HG03460 (cell line): ENCODE results near the gene TCTA.

ENCODE experiments used
- ATAC-seq: cut with Tn5 transposase; IDR thresholded peaks from one replicate; pipeline ENCODE4 v1.9.1; 2021; ENCODE audit not compliant: unreplicated experiment

TCTA gene

GRCh38 chr3:49456466-49456865, 44.2 kb downstream of the TCTA start:
- no peak for ATAC-seq

DNA sequence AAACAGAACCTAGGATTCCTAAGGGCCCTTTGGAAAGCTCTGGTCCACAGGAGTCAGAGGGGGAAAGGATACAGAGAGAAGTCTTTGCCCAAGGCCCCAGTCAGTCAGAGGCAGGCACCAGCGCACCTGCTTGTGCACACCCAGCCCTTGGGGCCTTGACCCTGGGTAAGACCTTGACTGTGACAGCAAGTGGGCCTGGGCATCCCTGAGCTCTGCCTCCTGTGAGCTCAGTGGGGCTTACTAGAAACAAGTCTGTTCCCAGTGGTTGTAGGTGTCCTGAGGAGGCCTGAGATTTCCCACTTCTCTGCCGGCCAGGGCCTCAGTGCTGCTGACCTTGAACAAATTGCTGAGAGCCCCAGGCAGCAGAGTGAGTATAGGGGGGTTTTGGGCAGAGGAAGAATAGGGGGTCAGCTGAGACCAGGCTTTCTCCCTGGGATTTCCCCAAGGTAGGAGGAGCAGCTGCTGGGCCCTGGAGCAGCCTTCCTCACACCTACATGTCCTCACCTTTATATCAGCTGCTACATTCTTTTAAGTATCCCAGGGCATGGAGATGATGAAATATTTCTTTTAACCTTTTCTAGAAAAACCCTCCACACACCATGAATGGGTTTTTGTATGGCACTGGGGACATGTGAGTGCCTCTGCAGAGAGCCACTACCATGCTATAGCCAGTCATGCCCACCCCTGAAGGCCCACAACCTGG, 48.1 kb downstream of the TCTA start:
- ATAC-seq, result no peak

GRCh38 chr3:49460956-49461355, 48.7 kb downstream of the TCTA start:
- ATAC-seq, result no peak

DNA sequence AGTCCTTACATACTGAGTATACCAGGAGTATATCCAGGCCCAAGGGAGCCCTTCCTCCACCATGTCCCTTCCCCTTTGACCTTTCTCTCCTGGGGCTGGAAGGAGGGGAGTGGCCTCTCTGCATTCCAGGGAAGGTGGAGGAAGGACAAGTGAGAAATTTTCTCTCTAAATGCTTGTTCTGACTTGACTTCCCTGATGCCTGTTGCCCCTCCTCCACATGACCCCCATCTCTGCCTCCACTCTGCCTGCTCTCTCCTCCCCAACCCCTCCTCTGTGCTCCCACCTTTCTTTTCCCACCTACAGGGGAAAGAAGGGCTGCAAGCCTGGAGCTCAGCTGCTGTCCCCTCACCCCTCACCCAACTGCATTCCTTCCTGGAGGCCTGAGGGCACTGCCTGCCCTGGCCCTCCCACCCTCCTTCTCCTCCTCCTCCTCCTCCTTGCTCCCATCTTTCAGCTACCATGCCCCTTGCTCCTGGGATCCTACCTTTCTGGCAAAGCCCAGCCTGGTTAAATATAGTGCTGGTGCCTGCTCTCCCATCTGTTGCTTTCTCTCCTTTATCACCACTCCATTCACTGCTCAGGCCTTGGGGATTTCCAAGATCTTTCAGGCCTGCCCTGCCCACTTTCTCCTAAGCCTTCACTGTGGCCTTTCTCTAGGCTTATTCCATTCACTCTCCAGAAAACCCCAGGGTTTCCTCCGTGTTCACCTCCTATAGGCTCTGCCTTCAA, 49.4 kb downstream of the TCTA start:
- no peak for ATAC-seq

- no peak for ATAC-seq
Observed at GRCh38 chr3:49462222-49462621, 50.0 kb downstream of the TCTA start.

GRCh38 chr3:49465270-49466034, 53.2 kb downstream of the TCTA start:
- no peak for ATAC-seq
